HepG2 (cell line): ENCODE results near the gene LSM14B. TPM values are rescaled to one million over a fixed set of nuclear protein-coding genes. Genes with fewer than 3 reads are reported as not detected.

Source experiments
- ATAC-seq: fragments of 200-7000 bp; cut with Tn5 transposase; 3 replicates; pipeline ENCODE4 v1.9.1; 2020; ENCODE audit warnings: mild to moderate bottlenecking, moderate library complexity
- BruUV-seq: library from RNA; stranded (reverse); fragments of 400-500 nt; replicated peaks from 2 replicates; lab custom pipeline; 2021; lab: Mats Ljungman, UMichigan
- CTCF ChIA-PET: fragments of 300-600 bp; formaldehyde crosslinking; extraction: SDS; loops from one replicate; lab custom pipeline; 2021; ENCODE audit warnings: low total read pairs, inconsistent platforms, low intra/inter-chr PET ratio; lab: Yijun Ruan, JAX
- POLR2A ChIA-PET: fragments of 350-600 bp; sonication (Branson Sonifier 250); formaldehyde crosslinking; loops from one replicate; lab custom pipeline; 2020; ENCODE audit warnings: antibody characterized with exemption, inconsistent platforms; lab: Yijun Ruan, JAX
- DNase-seq: peaks from one replicate; pipeline ENCODE4 v3.0.0-alpha.2; 2015; ENCODE audit warnings: low spot score
- FAIRE-seq: peaks from 3 replicates; lab custom pipeline; 2011; peaks lifted over from hg19 to GRCh38; lab: Jason Lieb, UNC
- H2AFZ ChIP-seq: one replicate; pipeline ENCODE4 v1.6.1; 2011; ENCODE audit warnings: low read length, inconsistent platforms
- H3K27ac ChIP-seq: fragments of 300-600 bp; 3 replicates; pipeline ENCODE4 v1.8.0; 2011; ENCODE audit warnings: mixed run types, mild to moderate bottlenecking, mixed read lengths, low read length, inconsistent platforms; ENCODE audit not compliant: insufficient read depth; ENCODE audit errors: extremely low read length
- H3K27me3 ChIP-seq, 2 experiments: fragments of 200-600 bp in 1 of 2; 2 replicates in 1 of 2; 3 replicates in 1 of 2; pipeline versions ENCODE4 v1.6.0 to v1.8.0; 2011; ENCODE audit warnings: low read length in 2 of 2, mild to moderate bottlenecking in 2 of 2, moderate library complexity in 2 of 2, inconsistent platforms in 1 of 2; ENCODE audit not compliant: insufficient read depth in 2 of 2, control insufficient read depth in 1 of 2
- H3K36me3 ChIP-seq, 2 experiments: fragments of 200-600 bp in 1 of 2; replicated peaks in 1 of 2; 2 replicates in 1 of 2; 3 replicates in 1 of 2; pipeline versions ENCODE4 v1.5.1 to v1.8.0; 2011; ENCODE audit warnings: low read length in 2 of 2, inconsistent platforms in 1 of 2; ENCODE audit not compliant: insufficient read depth in 2 of 2, control insufficient read depth in 1 of 2
- H3K4me1 ChIP-seq: 2 replicates; pipeline ENCODE4 v1.5.1; 2012; ENCODE audit warnings: low read length, inconsistent platforms; ENCODE audit not compliant: insufficient read depth
- H3K4me2 ChIP-seq: 2 replicates; pipeline ENCODE4 v1.6.0; 2011; ENCODE audit warnings: low read depth, low read length, inconsistent platforms
- H3K4me3 ChIP-seq, 3 experiments: fragments of 200-600 bp in 1 of 3; sonication (generic), shearing (Covaris generic) in 1 of 3; replicated peaks in 1 of 3; 2 replicates each; pipeline ENCODE4 v1.5.1; 2011 to 2016; ENCODE audit warnings: low read length in 3 of 3, inconsistent platforms in 2 of 3, low read depth in 2 of 3, mild to moderate bottlenecking in 2 of 3, control low read depth in 1 of 3, mixed read lengths in 1 of 3; ENCODE audit not compliant: insufficient read depth in 1 of 3
- H3K79me2 ChIP-seq: one replicate; pipeline ENCODE4 v1.6.1; 2011; ENCODE audit warnings: low read length, inconsistent platforms; ENCODE audit not compliant: insufficient read depth
- H3K9ac ChIP-seq: 2 replicates; pipeline ENCODE4 v1.6.0; 2011; ENCODE audit warnings: mild to moderate bottlenecking, low read depth, low read length, inconsistent platforms; ENCODE audit not compliant: insufficient read depth
- H3K9me3 ChIP-seq: 2 replicates; pipeline ENCODE4 v1.5.1; 2012; ENCODE audit warnings: mild to moderate bottlenecking, low read length
- H4K20me1 ChIP-seq: 2 replicates; pipeline ENCODE4 v1.6.0; 2011; ENCODE audit warnings: inconsistent platforms, mild to moderate bottlenecking, low read length, moderate library complexity; ENCODE audit not compliant: insufficient read depth
- CREM ChIP-seq, 2 experiments: sonication (generic) in 1 of 2; formaldehyde crosslinking in 1 of 2; IDR thresholded peaks; 2 replicates each; pipeline versions ENCODE4 v1.4.0 to v1.6.1; 2016 to 2020; ENCODE audit warnings: antibody characterized with exemption in 1 of 2, mild to moderate bottlenecking in 1 of 2, missing genetic modification reagents in 1 of 2
- EHMT2 ChIP-seq: fragments of 200-600 bp; sonication (generic); IDR thresholded peaks from 2 replicates; pipeline ENCODE4 v1.7.0; 2017; ENCODE audit warnings: antibody characterized with exemption, low read depth, low read length, borderline replicate concordance
- FOXC1 ChIP-seq: sonication (generic); formaldehyde crosslinking; IDR thresholded peaks from 2 replicates; pipeline ENCODE4 v1.8.0; 2022; ENCODE audit warnings: mild to moderate bottlenecking, missing genetic modification reagents, borderline replicate concordance
- FOXP4 ChIP-seq: sonication (generic); formaldehyde crosslinking; IDR thresholded peaks from 2 replicates; pipeline ENCODE4 v1.4.0; 2020; ENCODE audit warnings: missing genetic modification reagents
- MTF1 ChIP-seq: sonication (generic); formaldehyde crosslinking; IDR thresholded peaks from 2 replicates; pipeline ENCODE4 v1.5.0; 2020; ENCODE audit warnings: missing genetic modification reagents
- TGIF2 ChIP-seq: IDR thresholded peaks from 2 replicates; pipeline ENCODE4 v1.6.1; 2016; ENCODE audit warnings: control low read depth, missing compliant biosample characterization
- ZFP41 ChIP-seq: sonication (generic); formaldehyde crosslinking; IDR thresholded peaks from 2 replicates; pipeline ENCODE4 v1.4.0; 2020; ENCODE audit warnings: mild to moderate bottlenecking, missing genetic modification reagents, borderline replicate concordance
- ZNF33B ChIP-seq: sonication (generic); formaldehyde crosslinking; IDR thresholded peaks from 2 replicates; pipeline ENCODE4 v1.5.1; 2020; ENCODE audit warnings: mild to moderate bottlenecking, missing genetic modification reagents
- ZNF383 ChIP-seq: sonication (generic); formaldehyde crosslinking; IDR thresholded peaks from 2 replicates; pipeline ENCODE4 v1.4.0; 2020; ENCODE audit warnings: missing genetic modification reagents, mild to moderate bottlenecking, borderline replicate concordance
- ZNF512B ChIP-seq: sonication (generic); formaldehyde crosslinking; IDR thresholded peaks from 2 replicates; pipeline ENCODE4 v1.5.1; 2020; ENCODE audit warnings: missing genetic modification reagents, mild to moderate bottlenecking, borderline replicate concordance
- ZNF768 ChIP-seq: sonication (generic); formaldehyde crosslinking; IDR thresholded peaks from 2 replicates; pipeline ENCODE4 v1.4.0; 2020; ENCODE audit warnings: missing genetic modification reagents
- ZNF839 ChIP-seq: sonication (generic); formaldehyde crosslinking; IDR thresholded peaks from 2 replicates; pipeline ENCODE4 v1.4.0; 2020; ENCODE audit warnings: missing genetic modification reagents, mild to moderate bottlenecking, borderline replicate concordance
- WGBS: methylation state at CpG from one replicate; pipeline ENCODE4 v1.1.6; 2017; ENCODE audit warnings: low lambda C conversion rate; 5-methylcytosine and 5-hydroxymethylcytosine counted together
- in situ Hi-C: cut with HindIII; loops from 2 replicates; pipeline ENCODE4 v1.10.0; 2017; ENCODE audit warnings: low pct_unique_long_range_greater_than_20kb; ENCODE audit not compliant: extremely low pct_ligation_motif_present
- intact Hi-C: fragments of 100-400 bp; cut with micrococcal nuclease; formaldehyde crosslinking; loops from one replicate; pipeline ENCODE4 v1.10.0; 2022; ENCODE audit not compliant: unreplicated experiment
- polyA plus RNA-seq, 8 experiments: library from polyadenylated mRNA; depleted of rRNA in 3 of 8; stranded (reverse) in 7 of 8; unstranded in 1 of 8; fragments of >200 nt; fragmentation: Illumina TruSeq in 4 of 8; extraction: Trizol in 4 of 8; gene quantifications; 2 replicates each; pipeline versions ENCODE4 v1.2.1 to v1.2.3, GENCODE V29; 2011 to 2016; ENCODE audit warnings: low read depth in 4 of 8, missing spikeins in 1 of 8, mixed read lengths in 1 of 8; ENCODE audit not compliant: insufficient read depth in 1 of 8
- total RNA-seq, 5 experiments: library from RNA; depleted of rRNA; stranded (reverse); fragments of >200 nt; fragmentation: Illumina TruSeq; extraction: Trizol; gene quantifications; 2 replicates each; pipeline ENCODE4 v1.2.3, GENCODE V29; 2016; ENCODE audit warnings: low read depth in 1 of 5
- TF ChIP-seq, protein P1 (sequence below): sonication (generic); formaldehyde crosslinking; IDR thresholded peaks from 2 replicates; pipeline ENCODE4 v1.4.0; 2020; ENCODE audit warnings: missing genetic modification reagents

Gene LSM14B
- total and polyA plus RNA-seq, 2 of the 13 experiments (the other 11 are each of a cell fraction or from before 2014, with no cell fraction given): 43.3 to 79.2 TPM

- peak; percentile 54; the same call in 1 of the 2 replicates for TF ChIP-seq FOXP4
Observed at GRCh38 chr20:62115800-62116407, 6.4 kb upstream of the LSM14B start (continued).

DNA sequence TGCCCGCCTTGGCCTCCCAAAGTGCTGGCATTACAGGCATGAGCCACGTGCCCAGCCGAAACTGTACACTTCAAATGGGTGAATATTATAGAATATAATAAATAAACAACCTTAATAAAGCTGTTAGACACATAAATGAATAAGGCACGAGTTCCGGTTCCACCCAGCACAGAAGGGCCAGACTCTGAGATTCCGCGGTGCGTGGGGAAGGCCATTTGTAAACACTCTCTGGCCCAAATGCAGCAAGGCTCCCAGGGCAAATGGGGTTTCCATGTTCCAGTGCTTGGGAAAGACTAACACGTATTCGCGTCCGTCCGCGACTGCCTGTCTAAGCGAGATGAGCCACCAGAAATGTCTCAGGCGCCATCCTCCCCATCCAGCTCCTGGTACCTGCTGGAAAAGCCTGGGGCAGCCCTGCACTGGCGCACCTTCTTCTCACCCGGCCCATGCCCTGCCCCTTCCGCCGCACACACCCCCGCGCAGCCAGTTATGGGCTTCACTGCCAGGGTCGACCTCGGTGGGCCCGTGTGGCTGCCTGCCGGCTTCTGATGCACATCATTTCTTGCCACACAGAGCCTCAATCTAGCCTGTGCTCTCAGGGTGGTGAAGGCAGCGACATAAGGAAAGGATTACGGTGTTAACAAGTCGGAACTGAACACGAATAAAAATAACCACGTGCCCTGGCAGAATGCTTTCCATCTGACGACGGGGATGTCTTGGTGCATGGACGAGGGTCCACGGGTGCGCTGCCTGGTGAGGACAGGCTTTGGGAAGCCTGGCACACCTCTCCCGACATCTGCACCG lies 5.5 kb upstream of the LSM14B start:
- no peak for FAIRE-seq
- Histone ChIP-seq H3K4me3 (no peak overlapping the region), H3K27ac (no peak overlapping the region), H3K27me3 (peaks cover 8 to 47% of the 10 kb centered on the region in 2 experiments), H4K20me1 (no peaks in the 10 kb centered on the region), H3K4me1 (peaks cover 57% of the 10 kb centered on the region), H3K4me2 (peak overlapping the region; percentile 70; the same call in 1 of the 2 replicates), H3K9me3 (no peaks in the 10 kb centered on the region; the same call in 1 of the 2 replicates), H3K36me3 (no peaks in the 10 kb centered on the region), H3K9ac (no peak overlapping the region), H3K79me2 (no peaks in the 10 kb centered on the region), H2AFZ (no peak overlapping the region)
- no peak for DNase-seq
- no TSS peak for BruUV-seq
- intact Hi-C loops (no loop called here), in situ Hi-C loops (no loop called here)
- WGBS: 63% methylated on average over 38 of the region's 38 CpGs
- ATAC-seq: no peak
- CTCF ChIA-PET: no interaction called here
- POLR2A ChIA-PET: interaction anchor here (1.3 to 10.4 kb wide), 3 partner anchors 19 to 49 kb away, joined by 5 to 260 read pairs (median 86); partner anchors contain the start of gene TAF4
- TF ChIP-seq ZNF383 (CRISPR knock-in tag): no peak
- TF ChIP-seq MTF1 (CRISPR knock-in tag): no peak
- no peak for TF ChIP-seq ZNF33B (CRISPR knock-in tag)
- TF ChIP-seq ZNF839 (CRISPR knock-in tag): peak; percentile 57; the same call in 1 of the 2 replicates
- no peak for TF ChIP-seq ZFP41 (CRISPR knock-in tag)
- no peak for TF ChIP-seq TGIF2 (CRISPR knock-in tag)
- TF ChIP-seq ZNF512B (CRISPR knock-in tag): 0 out of 2 replicates have a peak, but pooled peaks have one; percentile 17
- TF ChIP-seq FOXC1: 0 out of 2 replicates have a peak, but pooled peaks have one; percentile 12
- 0 out of 2 replicates have a peak, but pooled peaks have one; percentile 12 for TF ChIP-seq ZNF768 (CRISPR knock-in tag)
- TF ChIP-seq EHMT2: no peak
- TF ChIP-seq CREM (IDR thresholded peaks at IDR 0.05): no peak
- TF ChIP-seq CREM (CRISPR knock-in tag; IDR thresholded peaks at IDR 0.05): no peak
- TF ChIP-seq, protein P1, sequence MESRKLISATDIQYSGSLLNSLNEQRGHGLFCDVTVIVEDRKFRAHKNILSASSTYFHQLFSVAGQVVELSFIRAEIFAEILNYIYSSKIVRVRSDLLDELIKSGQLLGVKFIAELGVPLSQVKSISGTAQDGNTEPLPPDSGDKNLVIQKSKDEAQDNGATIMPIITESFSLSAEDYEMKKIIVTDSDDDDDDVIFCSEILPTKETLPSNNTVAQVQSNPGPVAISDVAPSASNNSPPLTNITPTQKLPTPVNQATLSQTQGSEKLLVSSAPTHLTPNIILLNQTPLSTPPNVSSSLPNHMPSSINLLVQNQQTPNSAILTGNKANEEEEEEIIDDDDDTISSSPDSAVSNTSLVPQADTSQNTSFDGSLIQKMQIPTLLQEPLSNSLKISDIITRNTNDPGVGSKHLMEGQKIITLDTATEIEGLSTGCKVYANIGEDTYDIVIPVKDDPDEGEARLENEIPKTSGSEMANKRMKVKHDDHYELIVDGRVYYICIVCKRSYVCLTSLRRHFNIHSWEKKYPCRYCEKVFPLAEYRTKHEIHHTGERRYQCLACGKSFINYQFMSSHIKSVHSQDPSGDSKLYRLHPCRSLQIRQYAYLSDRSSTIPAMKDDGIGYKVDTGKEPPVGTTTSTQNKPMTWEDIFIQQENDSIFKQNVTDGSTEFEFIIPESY (CRISPR knock-in tag): peak; percentile 71; the same call in 1 of the 2 replicates
